Urinary bladder (tissue), 4 donors: ENCODE measurements around the gene ACSL1. TPM values are rescaled to one million over a fixed set of nuclear protein-coding genes. Genes with fewer than 3 reads are reported as not detected.
"Not testable (repeated sequence)": the region's sequence is repeated elsewhere in the genome, so short reads cannot be mapped to it uniquely, and the experiment has no call there.

Experiments used
- DNase-seq: peaks from one replicate; pipeline ENCODE4 v3.0.0-alpha.2; 2015; ENCODE audit errors: extremely low spot score
- H3K27ac ChIP-seq: one replicate; pipeline ENCODE4 v1.5.1; 2013; ENCODE audit warnings: low read depth, mild to moderate bottlenecking, moderate library complexity
- H3K36me3 ChIP-seq: one replicate; pipeline ENCODE4 v1.6.1; 2013; ENCODE audit warnings: mild to moderate bottlenecking, moderate library complexity; ENCODE audit not compliant: insufficient read depth
- H3K4me1 ChIP-seq: one replicate; pipeline ENCODE4 v1.6.1; 2013; ENCODE audit warnings: mild to moderate bottlenecking, moderate library complexity; ENCODE audit not compliant: insufficient read depth
- H3K4me3 ChIP-seq: one replicate; pipeline ENCODE4 v1.5.1; 2013; ENCODE audit warnings: low read depth, low read length
- WGBS: extraction: QIAGEN DNeasy Blood & Tissue Kit; methylation state at CpG from one replicate; pipeline ENCODE4 v1.1.7; 2013; 5-methylcytosine and 5-hydroxymethylcytosine counted together
- polyA plus RNA-seq: library from polyadenylated mRNA; stranded (reverse); fragments of 200-250 nt; gene quantifications from one replicate; pipeline ENCODE4 v1.2.3, GENCODE V29; 2013
- total RNA-seq: library from RNA; depleted of rRNA; stranded (reverse); fragments of >200 nt; gene quantifications from one replicate; pipeline ENCODE4 v1.2.3, GENCODE V29; 2014
- donor health status: healthy with polysubstance abuse.
- donor health status: healthy.

Gene ACSL1
- total and polyA plus RNA-seq, 2 donors, result 39.3 to 94.3 TPM

GRCh38 chr4:184850431-184851199 is 24.8 kb upstream of the ACSL1 start:
- WGBS, result 71% methylated on average over 10 of the region's 10 CpGs
- Histone ChIP-seq H3K36me3 (no peaks in the 10 kb centered on the region), H3K4me3 (no peak overlapping the region), H3K27ac (no peak overlapping the region), H3K4me1 (no peaks in the 10 kb centered on the region)
- no peak for DNase-seq

- 65% methylated on average over 3 of the region's 3 CpGs for WGBS
- DNase-seq, result no peak
Observed at GRCh38 chr4:184850018-184850417, 24.2 kb upstream of the ACSL1 start.

GRCh38 chr4:184849185-184849584 is 23.4 kb upstream of the ACSL1 start:
- no peaks in the 10 kb centered on the region for H3K36me3 ChIP-seq
- WGBS, result 76% methylated on average over 3 of the region's 3 CpGs
- H3K4me3 ChIP-seq, result no peak overlapping the region
- H3K27ac ChIP-seq, result no peak overlapping the region
- no peak for DNase-seq
- no peaks in the 10 kb centered on the region for H3K4me1 ChIP-seq

More at GRCh38 chr4:184850018-184850417, 24.2 kb upstream of the ACSL1 start:
- no peak overlapping the region for H3K27ac ChIP-seq
- no peaks in the 10 kb centered on the region for H3K36me3 ChIP-seq
- no peak overlapping the region for H3K4me3 ChIP-seq
- H3K4me1 ChIP-seq, result no peaks in the 10 kb centered on the region

GRCh38 chr4:184848510-184848909 is 22.7 kb upstream of the ACSL1 start:
- DNase-seq, result no peak
- WGBS, result 65% methylated on average over 3 of the region's 3 CpGs
- Histone ChIP-seq H3K27ac (no peak overlapping the region), H3K4me1 (no peaks in the 10 kb centered on the region), H3K36me3 (no peaks in the 10 kb centered on the region), H3K4me3 (no peak overlapping the region)

- H3K4me3 ChIP-seq, result no peak overlapping the region
- H3K27ac ChIP-seq, result no peak overlapping the region
- no peak for DNase-seq
- H3K36me3 ChIP-seq, result no peaks in the 10 kb centered on the region
- H3K4me1 ChIP-seq, result no peaks in the 10 kb centered on the region
- 88% methylated on average over 3 of the region's 3 CpGs for WGBS
Observed at GRCh38 chr4:184846531-184846930, 20.8 kb upstream of the ACSL1 start.

- 65% methylated on average over 7 of the region's 7 CpGs for WGBS
- no peak for DNase-seq
- Histone ChIP-seq H3K27ac (no peak overlapping the region), H3K4me1 (no peaks in the 10 kb centered on the region), H3K36me3 (no peaks in the 10 kb centered on the region), H3K4me3 (no peak overlapping the region)
Observed at GRCh38 chr4:184845367-184846021, 19.7 kb upstream of the ACSL1 start.

GRCh38 chr4:184844742-184845141 is 19.0 kb upstream of the ACSL1 start:
- H3K4me1 ChIP-seq, result no peaks in the 10 kb centered on the region
- WGBS, result 73% methylated on average over 1 of the region's 1 CpG

GRCh38 chr4:184843984-184844554 is 18.3 kb upstream of the ACSL1 start:
- no peak overlapping the region for H3K4me3 ChIP-seq
- H3K4me1 ChIP-seq, result no peaks in the 10 kb centered on the region
- no peaks in the 10 kb centered on the region for H3K36me3 ChIP-seq
- WGBS, result 85% methylated on average over 16 of the region's 16 CpGs
- no peak overlapping the region for H3K27ac ChIP-seq
- DNase-seq, result no peak

More at GRCh38 chr4:184844742-184845141, 19.0 kb upstream of the ACSL1 start:
- Histone ChIP-seq H3K4me3 (no peak overlapping the region), H3K27ac (no peak overlapping the region), H3K36me3 (no peaks in the 10 kb centered on the region)
- no peak for DNase-seq

GRCh38 chr4:184839075-184839399 is 13.3 kb upstream of the ACSL1 start:
- H3K4me1 ChIP-seq, H3K36me3 ChIP-seq, H3K27ac ChIP-seq, DNase-seq, H3K4me3 ChIP-seq: not testable (repeated sequence)
- 89% methylated on average over 6 of the region's 6 CpGs for WGBS

GRCh38 chr4:184838249-184839074 is 12.7 kb upstream of the ACSL1 start:
- no peak for DNase-seq
- Histone ChIP-seq H3K36me3 (no peaks in the 10 kb centered on the region), H3K27ac (no peak overlapping the region), H3K4me3 (no peak overlapping the region), H3K4me1 (no peaks in the 10 kb centered on the region)
- 58% methylated on average over 11 of the region's 11 CpGs for WGBS

- no peaks in the 10 kb centered on the region for H3K36me3 ChIP-seq
- H3K4me3 ChIP-seq, result no peak overlapping the region
- no peak for DNase-seq
- H3K4me1 ChIP-seq, result no peaks in the 10 kb centered on the region
- WGBS, result 85% methylated on average over 5 of the region's 5 CpGs
- no peak overlapping the region for H3K27ac ChIP-seq
Observed at GRCh38 chr4:184836613-184837012, 10.8 kb upstream of the ACSL1 start.

- 77% methylated on average over 10 of the region's 10 CpGs for WGBS
- Histone ChIP-seq H3K4me1 (no peaks in the 10 kb centered on the region), H3K4me3 (no peak overlapping the region), H3K36me3 (no peaks in the 10 kb centered on the region), H3K27ac (no peak overlapping the region)
- no peak for DNase-seq
Observed at GRCh38 chr4:184833046-184833838, 7.5 kb upstream of the ACSL1 start.

GRCh38 chr4:184831153-184831552 is 5.4 kb upstream of the ACSL1 start:
- H3K4me1 ChIP-seq, result no peaks in the 10 kb centered on the region

More at GRCh38 chr4:184831153-184831552, 5.4 kb upstream of the ACSL1 start:
- no peak for DNase-seq
- 89% methylated on average over 5 of the region's 5 CpGs for WGBS
- Histone ChIP-seq H3K27ac (no peak overlapping the region), H3K4me3 (no peak overlapping the region), H3K36me3 (no peaks in the 10 kb centered on the region)
